ENCODE measurements around the gene NDST4.

DNA sequence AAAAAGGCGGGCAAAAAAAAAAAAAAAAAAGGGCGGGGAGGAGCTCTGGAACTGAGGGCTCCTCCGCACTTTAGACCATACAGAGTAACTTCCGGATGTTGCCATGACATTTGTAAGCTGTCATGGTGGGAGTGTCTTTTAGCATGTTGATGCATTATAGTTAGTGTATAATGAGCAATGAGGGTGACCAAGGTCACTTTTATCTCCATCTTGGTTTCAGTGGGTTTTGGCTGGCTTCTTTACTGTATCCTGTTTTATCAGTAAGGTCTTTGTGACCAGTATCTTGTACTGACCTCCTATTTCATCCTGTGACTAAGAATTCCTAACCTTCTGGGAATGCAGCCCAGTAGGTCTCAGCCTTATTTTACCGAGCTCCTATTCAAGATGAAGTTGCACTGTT lies 321.4 kb downstream of the NDST4 start:
- no peak for TF ChIP-seq POLR2AphosphoS5 (IDR thresholded peaks at IDR 0.05; ENCODE audit: insufficient read depth in 1 of 2, low read depth in 1 of 2)
- TF ChIP-seq, protein P1, sequence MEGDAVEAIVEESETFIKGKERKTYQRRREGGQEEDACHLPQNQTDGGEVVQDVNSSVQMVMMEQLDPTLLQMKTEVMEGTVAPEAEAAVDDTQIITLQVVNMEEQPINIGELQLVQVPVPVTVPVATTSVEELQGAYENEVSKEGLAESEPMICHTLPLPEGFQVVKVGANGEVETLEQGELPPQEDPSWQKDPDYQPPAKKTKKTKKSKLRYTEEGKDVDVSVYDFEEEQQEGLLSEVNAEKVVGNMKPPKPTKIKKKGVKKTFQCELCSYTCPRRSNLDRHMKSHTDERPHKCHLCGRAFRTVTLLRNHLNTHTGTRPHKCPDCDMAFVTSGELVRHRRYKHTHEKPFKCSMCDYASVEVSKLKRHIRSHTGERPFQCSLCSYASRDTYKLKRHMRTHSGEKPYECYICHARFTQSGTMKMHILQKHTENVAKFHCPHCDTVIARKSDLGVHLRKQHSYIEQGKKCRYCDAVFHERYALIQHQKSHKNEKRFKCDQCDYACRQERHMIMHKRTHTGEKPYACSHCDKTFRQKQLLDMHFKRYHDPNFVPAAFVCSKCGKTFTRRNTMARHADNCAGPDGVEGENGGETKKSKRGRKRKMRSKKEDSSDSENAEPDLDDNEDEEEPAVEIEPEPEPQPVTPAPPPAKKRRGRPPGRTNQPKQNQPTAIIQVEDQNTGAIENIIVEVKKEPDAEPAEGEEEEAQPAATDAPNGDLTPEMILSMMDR (IDR thresholded peaks at IDR 0.05) = no peak

Measured in vagina (tissue), 2 donors.